ENCODE data around the gene NHS. TPM values are rescaled to one million over a fixed set of nuclear protein-coding genes. Genes with fewer than 3 reads are reported as not detected.

Gene NHS
- total RNA-seq, 6 experiments from 2014 or later = 0.06 to 0.27 (median 0.12) TPM

- H3K4me3 ChIP-seq = no peak overlapping the region
- 60% methylated on average over 3 of the region's 5 CpGs for WGBS (ENCODE audit: insufficient coverage, low coverage, low lambda C conversion rate, missing lambda C conversion rate)
Measured at GRCh38 chrX:17550011-17550410, 175.0 kb downstream of the NHS start.

GRCh38 chrX:17552044-17552650 lies 177.1 kb downstream of the NHS start:
- Histone ChIP-seq H3K27me3 (no peaks in the 10 kb centered on the region), H3K9me3 (no peaks in the 10 kb centered on the region), H3K4me1 (no peaks in the 10 kb centered on the region), H3K4me3 (no peak overlapping the region), H3K27ac (no peak overlapping the region), H3K36me3 (no peaks in the 10 kb centered on the region)
- TF ChIP-seq CTCF (IDR thresholded peaks at IDR 0.05) (no peak), POLR2A (IDR thresholded peaks at IDR 0.05) (no peak)
- ATAC-seq (no peak), DNase-seq (no peak)
- intact Hi-C loops (cut with DNase I) = no loop called here
- WGBS (ENCODE audit: insufficient coverage, low coverage, low lambda C conversion rate, missing lambda C conversion rate) = 62% methylated on average over 5 of the region's 5 CpGs

More at GRCh38 chrX:17550011-17550410, 175.0 kb downstream of the NHS start:
- no peak overlapping the region for H3K27ac ChIP-seq
- no peak for TF ChIP-seq CTCF (IDR thresholded peaks at IDR 0.05)
- no peak for TF ChIP-seq POLR2A (IDR thresholded peaks at IDR 0.05)
- intact Hi-C loops (cut with DNase I) = no loop called here
- H3K27me3 ChIP-seq = no peaks in the 10 kb centered on the region
- H3K4me1 ChIP-seq = no peaks in the 10 kb centered on the region
- H3K9me3 ChIP-seq = no peaks in the 10 kb centered on the region
- DNase-seq (no peak), ATAC-seq (no peak)
- H3K36me3 ChIP-seq = no peaks in the 10 kb centered on the region

- H3K9me3 ChIP-seq = no peaks in the 10 kb centered on the region
- intact Hi-C loops (cut with DNase I) = no loop called here
- ATAC-seq (no peak), DNase-seq (no peak)
- H3K36me3 ChIP-seq = no peaks in the 10 kb centered on the region
- no peak overlapping the region for H3K4me3 ChIP-seq
- H3K27me3 ChIP-seq = no peaks in the 10 kb centered on the region
- H3K27ac ChIP-seq = no peak overlapping the region
- 60% methylated on average over 6 of the region's 6 CpGs for WGBS (ENCODE audit: insufficient coverage, low coverage, low lambda C conversion rate, missing lambda C conversion rate)
- no peak for TF ChIP-seq CTCF (IDR thresholded peaks at IDR 0.05)
- no peak for TF ChIP-seq POLR2A (IDR thresholded peaks at IDR 0.05)
- no peaks in the 10 kb centered on the region for H3K4me1 ChIP-seq
Measured at GRCh38 chrX:17553469-17553868, 178.5 kb downstream of the NHS start.

GRCh38 chrX:17553961-17554482 lies 179.0 kb downstream of the NHS start:
- Histone ChIP-seq H3K9me3 (no peaks in the 10 kb centered on the region), H3K4me3 (no peak overlapping the region), H3K36me3 (no peaks in the 10 kb centered on the region), H3K27ac (no peak overlapping the region), H3K4me1 (no peaks in the 10 kb centered on the region), H3K27me3 (no peaks in the 10 kb centered on the region)
- 58% methylated on average over 4 of the region's 6 CpGs for WGBS (ENCODE audit: insufficient coverage, low coverage, low lambda C conversion rate, missing lambda C conversion rate)
- TF ChIP-seq POLR2A (IDR thresholded peaks at IDR 0.05) (no peak), CTCF (IDR thresholded peaks at IDR 0.05) (no peak)
- intact Hi-C loops (cut with DNase I) = no loop called here
- ATAC-seq (no peak), DNase-seq (no peak)
